ENCODE measurements around the gene CDK13.

DNA sequence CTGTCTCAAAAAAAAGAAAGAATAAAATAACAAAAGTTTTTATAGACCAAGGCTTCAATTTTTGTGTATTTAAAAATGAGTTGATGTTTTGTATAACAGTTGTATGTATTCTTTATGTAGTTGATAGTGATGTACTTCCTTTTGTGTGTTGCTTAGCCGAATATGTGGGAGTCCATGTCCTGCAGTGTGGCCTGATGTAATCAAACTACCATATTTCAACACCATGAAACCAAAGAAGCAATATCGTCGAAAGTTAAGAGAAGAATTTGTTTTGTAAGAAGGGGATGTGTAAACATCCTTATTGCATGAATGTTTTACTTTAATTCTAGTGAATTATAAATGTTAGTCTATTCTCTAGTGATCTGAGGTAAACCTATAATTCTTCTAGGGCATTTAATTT, 127.8 kb downstream of the CDK13 start:
- TF ChIP-seq EZH2phosphoT487 (IDR thresholded peaks at IDR 0.05; ENCODE audit: low read length) (no peak), EZH2 (optimal IDR thresholded peaks at IDR 0.05; ENCODE audit: low read depth, low read length) (no peak)
- TF ChIP-seq, protein P1, sequence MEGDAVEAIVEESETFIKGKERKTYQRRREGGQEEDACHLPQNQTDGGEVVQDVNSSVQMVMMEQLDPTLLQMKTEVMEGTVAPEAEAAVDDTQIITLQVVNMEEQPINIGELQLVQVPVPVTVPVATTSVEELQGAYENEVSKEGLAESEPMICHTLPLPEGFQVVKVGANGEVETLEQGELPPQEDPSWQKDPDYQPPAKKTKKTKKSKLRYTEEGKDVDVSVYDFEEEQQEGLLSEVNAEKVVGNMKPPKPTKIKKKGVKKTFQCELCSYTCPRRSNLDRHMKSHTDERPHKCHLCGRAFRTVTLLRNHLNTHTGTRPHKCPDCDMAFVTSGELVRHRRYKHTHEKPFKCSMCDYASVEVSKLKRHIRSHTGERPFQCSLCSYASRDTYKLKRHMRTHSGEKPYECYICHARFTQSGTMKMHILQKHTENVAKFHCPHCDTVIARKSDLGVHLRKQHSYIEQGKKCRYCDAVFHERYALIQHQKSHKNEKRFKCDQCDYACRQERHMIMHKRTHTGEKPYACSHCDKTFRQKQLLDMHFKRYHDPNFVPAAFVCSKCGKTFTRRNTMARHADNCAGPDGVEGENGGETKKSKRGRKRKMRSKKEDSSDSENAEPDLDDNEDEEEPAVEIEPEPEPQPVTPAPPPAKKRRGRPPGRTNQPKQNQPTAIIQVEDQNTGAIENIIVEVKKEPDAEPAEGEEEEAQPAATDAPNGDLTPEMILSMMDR (IDR thresholded peaks at IDR 0.05; ENCODE audit: low read length) = no peak
